Putamen (tissue), 1 donor: ENCODE data around the gene APOBEC3A.
"Not testable (repeated sequence)": the region's sequence is repeated elsewhere in the genome, so short reads cannot be mapped to it uniquely, and the experiment has no call there.

Experiments
- DNase-seq: peaks from one replicate; pipeline ENCODE4 v3.0.0-alpha.2; 2016; ENCODE audit warnings: low spot score

Gene APOBEC3A

GRCh38 chr22:38958651-38958943 lies 1.2 kb downstream of the APOBEC3A start:
- not testable (repeated sequence) for DNase-seq

GRCh38 chr22:38959590-38959989 lies 2.2 kb downstream of the APOBEC3A start:
- DNase-seq: no peak

- not testable (repeated sequence) for DNase-seq
These were observed 3.3 kb downstream of the APOBEC3A start for GRCh38 chr22:38960673-38961072.

- DNase-seq: not testable (repeated sequence)
These were observed 5.9 kb downstream of the APOBEC3A start for GRCh38 chr22:38963291-38963738.

GRCh38 chr22:38963872-38964271 lies 6.5 kb downstream of the APOBEC3A start:
- DNase-seq: no peak

- no peak for DNase-seq
These were observed 6.9 kb downstream of the APOBEC3A start for GRCh38 chr22:38964306-38964705.

- no peak for DNase-seq
These were observed 7.6 kb downstream of the APOBEC3A start for GRCh38 chr22:38964989-38965388.

- DNase-seq: no peak
These were observed 8.4 kb downstream of the APOBEC3A start for GRCh38 chr22:38965614-38966379.

- no peak for DNase-seq
These were observed 8.9 kb downstream of the APOBEC3A start for GRCh38 chr22:38966380-38966702.

- no peak for DNase-seq
These were observed 9.5 kb downstream of the APOBEC3A start for GRCh38 chr22:38966942-38967341.

- no peak for DNase-seq
These were observed 10.3 kb downstream of the APOBEC3A start for GRCh38 chr22:38967451-38968450.

GRCh38 chr22:38968801-38969200 lies 11.4 kb downstream of the APOBEC3A start:
- no peak for DNase-seq

- no peak for DNase-seq
These were observed 13.1 kb downstream of the APOBEC3A start for GRCh38 chr22:38970551-38970950.

GRCh38 chr22:38971202-38971601 lies 13.8 kb downstream of the APOBEC3A start:
- no peak for DNase-seq

GRCh38 chr22:38971791-38972190 lies 14.4 kb downstream of the APOBEC3A start:
- DNase-seq: no peak

GRCh38 chr22:38972558-38972957 lies 15.1 kb downstream of the APOBEC3A start:
- DNase-seq: no peak

GRCh38 chr22:38973289-38974169 lies 16.1 kb downstream of the APOBEC3A start:
- DNase-seq: no peak

GRCh38 chr22:38974170-38974825 lies 16.9 kb downstream of the APOBEC3A start:
- no peak for DNase-seq

GRCh38 chr22:38974826-38975175 lies 17.4 kb downstream of the APOBEC3A start:
- DNase-seq: no peak

- DNase-seq: not testable (repeated sequence)
These were observed 19.9 kb downstream of the APOBEC3A start for GRCh38 chr22:38977289-38977688.

GRCh38 chr22:38980587-38980986 lies 23.2 kb downstream of the APOBEC3A start:
- not testable (repeated sequence) for DNase-seq
